Measurements from ENCODE around the gene PAMR1. TPM values are rescaled to one million over a fixed set of nuclear protein-coding genes. Genes with fewer than 3 reads are reported as not detected.

The PAMR1 gene
- total RNA-seq = not detected
- polyA plus RNA-seq = not detected
- 0 to 0.09 (median 0) reads per million in 6 experiments for total RNA-seq

- POLR2A ChIA-PET = no interaction called here
- ATAC-seq (peak in 1 of 2 donors; percentile 53), DNase-seq (no peak)
- Mint-ChIP-seq H3K27ac (peak within 1 kb of the TSS in 1 of 10 donors; percentile 46), H3K36me3 (no peaks in the 10 kb centered on the region), H3K9me3 (peaks cover 0 to 2% (median 0%) of the 10 kb centered on the region in 9 donors), H3K27me3 (peaks cover 34 to 95% (median 66%) of the 10 kb centered on the region in 5 donors), H3K4me1 (peaks cover 0 to 9% (median 5%) of the 10 kb centered on the region in 4 donors), H3K4me3 (peak within 1 kb of the TSS in 5 of 10 donors; percentile 30 to 57 (median 45))
Measured at GRCh38 chr11:35525501-35526175, at the start of gene PAMR1. Gene PAMR1, minus strand, starts transcription at chr11:35525616. Its CDS starts 31 bp downstream, at chr11:35525585.

GRCh38 chr11:35571696-35572095 lies 46.3 kb upstream of the PAMR1 start:
- POLR2A ChIA-PET = no interaction called here
- no peaks in the 10 kb centered on the region for H3K4me1 Mint-ChIP-seq
- no peak overlapping the region for H3K27ac Mint-ChIP-seq
- H3K9me3 Mint-ChIP-seq = peaks cover 7 to 22% (median 17%) of the 10 kb centered on the region in 9 donors
- H3K36me3 Mint-ChIP-seq = peaks cover 0 to 16% (median 2%) of the 10 kb centered on the region in 3 donors
- peaks cover 7 to 51% (median 23%) of the 10 kb centered on the region in 5 donors for H3K27me3 Mint-ChIP-seq
- no peak overlapping the region for H3K4me3 Mint-ChIP-seq
- DNase-seq (no peak), ATAC-seq (no peak)

GRCh38 chr11:35567737-35568465 lies 42.5 kb upstream of the PAMR1 start:
- H3K4me3 Mint-ChIP-seq = no peak overlapping the region
- POLR2A ChIA-PET = no interaction called here

DNA sequence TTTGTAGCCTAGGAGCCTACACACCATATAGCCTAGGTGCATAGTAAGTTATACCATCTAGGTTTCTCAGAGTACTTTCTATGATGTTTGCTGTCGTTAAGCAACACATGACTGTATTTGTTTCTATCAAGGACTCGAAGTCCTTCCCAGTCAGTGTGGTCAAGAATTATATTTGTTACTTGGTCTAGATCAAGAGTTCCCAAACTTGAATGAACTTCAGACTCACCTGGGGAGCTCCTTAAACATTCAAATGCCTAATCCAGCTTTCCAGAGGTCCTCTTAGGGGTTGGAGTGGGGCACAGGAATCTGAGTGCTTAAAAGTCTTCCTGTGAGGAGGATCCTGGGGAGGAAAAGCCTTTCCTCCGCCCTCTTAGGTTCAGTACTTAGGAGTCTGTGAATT lies 41.5 kb upstream of the PAMR1 start:
- Mint-ChIP-seq H3K4me1 (no peaks in the 10 kb centered on the region), H3K36me3 (peaks cover 0 to 16% (median 2%) of the 10 kb centered on the region in 3 donors), H3K27me3 (peaks cover 9 to 56% (median 13%) of the 10 kb centered on the region in 5 donors), H3K4me3 (no peak overlapping the region), H3K9me3 (peaks cover 7 to 22% (median 14%) of the 10 kb centered on the region in 9 donors), H3K27ac (no peak overlapping the region)
- no peak for ATAC-seq
- no peak for DNase-seq
- POLR2A ChIA-PET = no interaction called here

More at GRCh38 chr11:35567737-35568465, 42.5 kb upstream of the PAMR1 start:
- Mint-ChIP-seq H3K4me1 (no peaks in the 10 kb centered on the region), H3K27me3 (peaks cover 7 to 48% (median 13%) of the 10 kb centered on the region in 5 donors), H3K27ac (no peak overlapping the region), H3K9me3 (peaks cover 7 to 22% (median 14%) of the 10 kb centered on the region in 9 donors), H3K36me3 (peaks cover 0 to 16% (median 2%) of the 10 kb centered on the region in 3 donors)
- DNase-seq (no peak), ATAC-seq (no peak)

DNA sequence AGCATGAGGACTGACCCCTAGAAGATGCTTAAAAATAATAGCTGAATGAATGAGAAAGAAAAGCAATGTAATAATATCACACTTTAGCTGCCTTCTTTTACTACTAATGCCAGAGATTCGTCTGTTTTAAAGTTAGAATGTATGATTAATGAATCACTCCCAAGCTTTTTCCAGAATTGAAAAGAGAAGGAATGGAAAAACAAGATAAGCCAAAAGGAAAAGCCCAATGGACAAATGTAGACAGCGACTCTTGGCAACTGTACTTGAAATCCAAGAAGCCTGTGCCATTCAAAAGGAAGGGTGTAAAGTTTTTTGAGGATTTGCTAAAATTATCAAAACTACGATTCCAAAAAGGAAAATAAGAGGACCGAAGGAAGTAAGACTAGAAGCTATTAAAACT lies 40.8 kb upstream of the PAMR1 start:
- Mint-ChIP-seq H3K27ac (no peak overlapping the region), H3K9me3 (peaks cover 7 to 22% (median 14%) of the 10 kb centered on the region in 9 donors), H3K4me3 (no peak overlapping the region), H3K36me3 (peaks cover 0 to 16% (median 2%) of the 10 kb centered on the region in 3 donors), H3K27me3 (peaks cover 12 to 56% (median 14%) of the 10 kb centered on the region in 5 donors), H3K4me1 (no peaks in the 10 kb centered on the region)
- no peak for DNase-seq
- POLR2A ChIA-PET = no interaction called here
- no peak for ATAC-seq

DNA sequence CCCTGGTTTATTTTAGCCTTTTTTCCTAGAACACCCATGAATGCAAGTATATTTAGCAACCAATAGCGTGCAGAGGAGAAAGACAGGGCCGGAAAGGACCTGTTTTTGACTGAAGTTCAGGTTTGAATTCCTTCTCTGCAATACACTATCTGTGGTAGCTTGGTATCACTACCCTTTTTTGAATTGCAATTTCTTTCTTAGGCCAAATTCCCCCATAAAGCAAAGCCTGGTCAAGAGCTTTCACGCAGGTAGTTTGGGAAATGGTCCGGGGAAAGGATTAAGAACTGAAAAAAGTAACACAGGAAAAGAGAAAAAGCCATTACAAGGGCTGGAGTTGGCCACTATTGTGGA lies 38.8 kb upstream of the PAMR1 start:
- Mint-ChIP-seq H3K9me3 (peaks cover 4 to 11% (median 7%) of the 10 kb centered on the region in 9 donors), H3K27me3 (peaks cover 19 to 60% (median 23%) of the 10 kb centered on the region in 5 donors), H3K36me3 (peaks cover 0 to 9% (median 2%) of the 10 kb centered on the region in 3 donors), H3K27ac (no peak overlapping the region), H3K4me3 (no peak overlapping the region), H3K4me1 (no peaks in the 10 kb centered on the region)
- no peak for ATAC-seq
- POLR2A ChIA-PET = no interaction called here
- DNase-seq = no peak

DNA sequence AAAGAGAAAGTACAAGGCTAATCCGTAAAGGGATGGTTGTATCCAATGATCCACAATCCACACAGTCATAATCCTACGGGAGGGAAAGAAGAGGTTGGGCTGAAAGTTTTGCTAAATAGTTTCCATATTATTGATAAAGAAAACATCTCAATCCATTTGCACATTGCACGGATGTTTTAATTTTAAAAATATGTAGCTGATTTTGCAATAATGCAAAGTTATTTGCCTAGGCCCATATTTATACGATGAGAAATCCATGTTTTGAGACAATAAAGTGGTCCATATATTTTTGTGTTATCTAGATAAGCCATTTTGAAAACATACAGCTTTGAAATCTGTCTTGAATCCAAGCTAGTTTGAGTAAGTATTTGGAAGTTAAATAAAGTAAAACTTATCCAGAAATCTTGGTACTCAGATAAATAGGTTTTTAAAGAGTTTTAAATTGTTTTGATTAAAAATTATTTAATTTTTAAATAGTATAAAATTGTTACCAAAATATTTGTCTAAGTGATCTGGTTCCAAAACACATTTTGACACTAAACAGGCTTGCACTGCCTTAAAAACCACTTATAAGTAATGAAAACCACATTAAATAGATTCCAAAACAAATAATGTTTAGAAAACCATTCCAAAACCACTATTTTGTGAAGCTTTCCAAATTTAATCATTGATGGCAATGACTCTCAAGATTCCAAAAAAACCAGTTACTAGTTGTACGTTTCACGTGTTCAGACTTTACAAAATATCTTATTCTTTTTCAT lies 38.2 kb upstream of the PAMR1 start:
- Mint-ChIP-seq H3K27me3 (peaks cover 20 to 60% (median 22%) of the 10 kb centered on the region in 5 donors), H3K9me3 (peaks cover 2 to 5% (median 3%) of the 10 kb centered on the region in 9 donors), H3K36me3 (peaks cover 0 to 4% (median 2%) of the 10 kb centered on the region in 3 donors), H3K4me3 (no peak overlapping the region), H3K4me1 (no peaks in the 10 kb centered on the region), H3K27ac (no peak overlapping the region)
- DNase-seq (no peak), ATAC-seq (no peak)
- POLR2A ChIA-PET = no interaction called here

DNA sequence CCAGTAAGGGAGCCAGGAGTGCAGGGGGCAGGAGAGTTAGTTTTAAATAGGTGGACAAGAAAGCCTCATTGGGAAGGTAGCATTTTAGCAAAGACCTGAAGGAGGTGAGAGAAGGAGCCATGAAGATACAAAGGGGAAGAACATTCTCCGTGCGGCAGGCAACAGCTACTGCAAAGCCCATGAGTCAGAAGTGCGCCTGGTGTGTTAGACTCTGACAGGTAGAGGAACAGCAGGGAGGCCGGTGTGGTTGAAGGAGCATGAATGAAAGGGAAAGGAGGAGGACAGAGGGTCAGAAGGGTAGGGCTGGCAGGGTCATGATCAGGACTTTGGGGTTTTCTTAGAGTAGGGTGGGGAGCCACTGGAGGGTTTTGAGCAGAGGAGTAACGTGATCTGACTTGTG lies 34.5 kb upstream of the PAMR1 start:
- no peaks in the 10 kb centered on the region for H3K9me3 Mint-ChIP-seq
- DNase-seq (no peak), ATAC-seq (no peak)
- H3K4me3 Mint-ChIP-seq = no peak overlapping the region
- no peaks in the 10 kb centered on the region for H3K36me3 Mint-ChIP-seq
- POLR2A ChIA-PET = no interaction called here
- no peak overlapping the region for H3K27ac Mint-ChIP-seq
- peaks cover 16 to 49% (median 29%) of the 10 kb centered on the region in 5 donors for H3K27me3 Mint-ChIP-seq
- no peaks in the 10 kb centered on the region for H3K4me1 Mint-ChIP-seq

DNA sequence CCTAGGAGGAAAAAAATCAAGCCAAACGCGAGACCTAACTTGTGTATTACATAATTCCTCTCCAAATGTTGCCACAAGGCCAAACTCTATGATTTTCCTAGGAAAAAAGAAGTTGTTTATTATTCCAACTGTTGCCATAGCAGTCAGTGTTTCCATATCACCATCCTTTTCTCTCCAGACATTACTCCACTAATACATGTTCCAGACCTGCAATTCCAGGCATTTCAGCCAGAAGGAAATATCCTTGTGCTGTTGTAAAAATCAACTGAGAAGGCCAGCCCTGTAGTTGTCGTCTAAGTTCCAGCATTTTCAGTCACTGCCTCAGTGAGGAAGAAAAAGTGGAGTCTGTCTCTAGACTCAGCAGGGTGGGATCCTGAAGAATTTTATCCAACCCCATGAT lies 33.1 kb upstream of the PAMR1 start:
- no peak overlapping the region for H3K27ac Mint-ChIP-seq
- H3K27me3 Mint-ChIP-seq = peaks cover 22 to 58% (median 36%) of the 10 kb centered on the region in 5 donors
- H3K36me3 Mint-ChIP-seq = no peaks in the 10 kb centered on the region
- no peaks in the 10 kb centered on the region for H3K9me3 Mint-ChIP-seq
- H3K4me3 Mint-ChIP-seq = no peak overlapping the region
- H3K4me1 Mint-ChIP-seq = no peaks in the 10 kb centered on the region
- POLR2A ChIA-PET = no interaction called here
- no peak for DNase-seq
- no peak for ATAC-seq

DNA sequence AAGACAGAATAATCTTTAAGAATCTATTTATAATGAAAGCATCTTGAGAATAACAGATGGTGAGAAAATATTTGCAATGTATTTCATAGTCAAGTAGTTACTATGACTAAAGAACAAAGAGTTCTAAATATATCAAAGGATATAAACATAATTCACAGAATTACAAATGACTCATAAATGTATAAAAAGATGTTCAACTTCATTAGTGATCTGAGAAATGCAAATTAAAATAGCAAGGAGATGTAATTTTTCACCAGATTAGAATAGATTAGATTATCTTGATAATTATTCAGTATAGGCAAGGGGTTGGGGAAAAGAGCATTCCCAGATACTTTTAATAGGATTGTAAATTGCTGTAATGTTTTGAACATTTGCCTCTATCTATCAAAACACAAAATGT lies 30.1 kb upstream of the PAMR1 start:
- no peak for ATAC-seq
- POLR2A ChIA-PET = no interaction called here
- Mint-ChIP-seq H3K36me3 (no peaks in the 10 kb centered on the region), H3K4me1 (no peaks in the 10 kb centered on the region), H3K4me3 (no peak overlapping the region), H3K27ac (no peak overlapping the region), H3K27me3 (peaks cover 23 to 46% (median 27%) of the 10 kb centered on the region in 5 donors), H3K9me3 (no peaks in the 10 kb centered on the region)
- no peak for DNase-seq

DNA sequence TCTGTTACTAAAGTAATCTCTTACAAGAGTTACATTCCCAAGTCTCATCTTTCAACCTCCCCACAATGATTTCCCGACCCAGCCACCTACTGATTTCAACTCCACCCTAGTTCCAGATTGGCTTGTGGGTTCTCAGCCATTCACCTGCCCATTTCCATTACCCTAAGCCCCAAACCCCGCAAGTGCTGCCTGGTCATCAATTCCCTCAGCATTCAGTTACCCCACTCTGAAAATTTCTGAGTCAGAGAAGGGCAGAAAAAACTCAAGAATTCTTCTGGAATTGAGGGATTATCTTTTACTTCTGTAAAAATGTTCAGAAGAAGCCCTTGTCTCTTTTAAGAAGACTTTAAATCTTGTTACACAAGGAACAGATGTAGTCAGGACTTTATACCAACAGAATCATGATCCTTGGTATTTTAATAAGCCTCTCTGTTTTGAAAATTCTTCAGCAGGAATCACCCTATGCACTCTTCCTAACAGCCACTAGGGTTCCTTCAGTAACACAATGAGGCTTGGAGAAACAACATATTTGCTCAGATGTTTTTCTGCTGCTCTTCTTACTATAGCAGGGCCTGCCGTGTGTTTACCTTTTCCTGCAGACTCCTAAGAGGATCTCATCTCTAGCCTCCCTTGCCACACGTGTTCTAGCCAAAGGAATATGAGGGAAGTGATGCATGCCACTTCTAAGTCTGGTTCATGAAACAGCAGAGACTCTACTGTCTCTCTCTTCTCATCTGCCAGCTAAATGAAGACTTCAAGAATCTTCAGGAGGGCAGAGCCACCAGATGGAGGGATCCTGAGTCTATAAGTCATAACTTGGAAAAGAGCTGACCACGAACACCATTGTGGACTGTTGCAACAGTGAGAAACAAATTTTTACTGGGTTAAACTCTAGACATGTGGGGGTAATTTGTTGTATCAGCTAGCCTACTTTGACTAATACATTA lies 29.3 kb upstream of the PAMR1 start:
- no peak for DNase-seq
- Mint-ChIP-seq H3K36me3 (no peaks in the 10 kb centered on the region), H3K4me1 (no peaks in the 10 kb centered on the region), H3K9me3 (no peaks in the 10 kb centered on the region), H3K27ac (peak overlapping the region in 1 of 10 donors; percentile 37), H3K27me3 (peaks cover 19 to 38% (median 23%) of the 10 kb centered on the region in 5 donors), H3K4me3 (no peak overlapping the region)
- ATAC-seq = no peak
- POLR2A ChIA-PET = no interaction called here

- no peak for ATAC-seq
- Mint-ChIP-seq H3K36me3 (no peaks in the 10 kb centered on the region), H3K9me3 (no peaks in the 10 kb centered on the region), H3K27ac (no peak overlapping the region), H3K4me3 (no peak overlapping the region), H3K27me3 (peaks cover 18 to 37% (median 23%) of the 10 kb centered on the region in 5 donors), H3K4me1 (no peaks in the 10 kb centered on the region)
- DNase-seq = no peak
- POLR2A ChIA-PET = no interaction called here
Measured at GRCh38 chr11:35553831-35554230, 28.4 kb upstream of the PAMR1 start.
